Stomach smooth muscle (tissue), 2 donors: ENCODE results near the gene GALT.

Experiments used
- H3K27ac ChIP-seq: one replicate; pipeline ENCODE4 v1.7.0; 2013; ENCODE audit warnings: mild to moderate bottlenecking, low read length, inconsistent platforms
- H3K27me3 ChIP-seq, 2 donors: one replicate each; pipeline ENCODE4 v1.7.0; 2013; ENCODE audit warnings: low read length in 2 of 2; ENCODE audit not compliant: insufficient read depth in 2 of 2, control insufficient read depth in 1 of 2
- H3K36me3 ChIP-seq, 2 donors: one replicate each; pipeline ENCODE4 v1.7.0; 2013; ENCODE audit warnings: low read length in 2 of 2; ENCODE audit not compliant: control insufficient read depth in 2 of 2, insufficient read depth in 2 of 2
- H3K4me1 ChIP-seq: one replicate; pipeline ENCODE4 v1.7.0; 2013; ENCODE audit warnings: low read length; ENCODE audit not compliant: control insufficient read depth, insufficient read depth
- H3K4me3 ChIP-seq, 2 donors: one replicate each; pipeline ENCODE4 v1.7.0; 2013; ENCODE audit warnings: low read length in 2 of 2
- H3K9ac ChIP-seq, 2 donors: one replicate each; pipeline ENCODE4 v1.7.0; 2013; ENCODE audit warnings: low read length in 2 of 2, mild to moderate bottlenecking in 1 of 2
- H3K9me3 ChIP-seq, 2 donors: one replicate each; pipeline ENCODE4 v1.7.0; 2013; ENCODE audit warnings: low read length in 2 of 2; ENCODE audit not compliant: control insufficient read depth in 2 of 2
- donor health status: healthy.
- donor health status: Pancreatic carcinoma.

GALT gene

DNA sequence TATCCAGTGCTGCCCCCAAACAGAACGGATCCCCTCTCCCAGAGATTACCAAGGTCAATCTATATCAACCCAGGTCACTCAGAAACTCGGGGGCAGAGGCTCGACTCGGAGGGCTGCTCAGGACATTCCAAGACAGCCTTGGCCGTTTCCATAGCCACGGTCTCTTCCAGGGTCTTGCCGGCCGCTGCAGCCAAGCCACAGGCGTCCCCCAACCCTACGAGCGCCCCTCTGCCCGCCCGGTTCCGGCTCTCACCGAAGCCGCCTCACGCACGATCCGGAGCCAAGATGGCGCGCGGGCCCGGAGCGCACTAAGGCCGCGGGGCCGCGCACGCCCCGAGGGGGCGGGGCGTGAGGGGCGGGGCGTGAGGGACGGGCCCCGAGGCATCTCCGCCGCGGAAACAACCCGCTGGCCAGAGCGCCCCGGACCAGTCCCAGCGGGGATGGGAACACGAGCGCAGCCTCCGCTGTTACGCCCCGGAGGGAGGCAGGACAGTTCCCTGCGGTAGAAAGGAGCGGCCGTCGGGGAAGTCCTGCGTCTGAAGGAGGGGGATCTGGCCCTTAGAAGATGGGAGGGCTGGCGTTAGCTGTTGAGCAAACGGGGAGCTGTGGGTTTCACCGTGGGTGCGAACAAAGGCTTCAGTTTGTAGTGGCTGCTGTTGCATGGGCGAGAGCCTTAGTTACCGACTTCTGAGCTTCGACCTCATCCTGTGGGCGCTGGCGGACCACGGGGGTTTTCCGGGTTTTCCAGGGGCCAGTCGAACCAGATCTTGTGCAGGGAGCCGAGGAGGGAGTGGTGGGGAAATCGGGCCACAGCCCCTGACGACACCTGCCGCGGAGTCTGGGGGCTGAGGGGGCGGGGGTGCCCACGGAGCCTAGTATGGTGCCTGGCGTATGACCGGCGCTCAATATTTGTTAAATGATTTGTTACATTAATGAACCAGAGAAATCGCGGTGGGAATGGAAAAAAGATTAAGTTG is 34.4 kb upstream of the GALT start, which contains the start of gene RPP25L:
TSS of gene RPP25L (minus strand) at position 287 of the 977 bp plus-strand sequence. CDS start 801 bp downstream, outside the sequence.
- Histone ChIP-seq H3K27me3 (no peaks in the 10 kb centered on the region), H3K9me3 (no peaks in the 10 kb centered on the region), H3K27ac (peak within 1 kb of the TSS; percentile 73), H3K4me1 (peaks cover 26% of the 10 kb centered on the region), H3K36me3 (peaks cover 12 to 30% of the 10 kb centered on the region in 2 donors), H3K9ac (peak within 1 kb of the TSS; percentile 93 to 95), H3K4me3 (peak within 1 kb of the TSS; percentile 86 to 90)

DNA sequence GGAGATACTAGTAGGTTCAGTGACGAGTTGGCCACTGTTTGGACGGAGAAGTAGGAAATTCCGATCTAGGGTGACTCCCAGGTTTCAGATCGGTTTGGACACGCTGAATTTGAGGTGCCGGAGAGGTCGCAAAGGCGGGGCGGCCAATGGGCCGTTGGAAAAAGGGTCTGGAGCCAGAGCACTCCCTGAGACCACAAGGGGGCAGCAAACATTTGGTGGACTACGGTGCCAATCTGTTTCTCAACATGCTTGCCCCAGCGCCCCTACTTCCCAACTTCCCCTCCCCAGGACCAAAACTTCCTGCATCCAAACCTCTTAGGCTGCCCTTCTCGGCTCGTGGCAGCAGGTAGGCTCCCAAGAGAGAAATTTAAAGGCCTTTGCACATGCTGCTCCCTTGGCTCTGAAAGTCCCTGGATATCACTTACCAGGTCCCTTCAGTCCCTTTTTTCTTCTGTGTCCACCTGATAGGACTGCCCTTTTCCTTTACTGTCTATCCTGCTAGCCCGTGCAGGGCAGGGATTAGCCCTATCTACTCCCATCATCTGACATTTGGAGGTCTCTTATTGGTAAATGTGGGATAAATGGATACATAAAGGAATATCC is 33.6 kb upstream of the GALT start:
- peak overlapping the region; percentile 58 to 95 for H3K9ac ChIP-seq
- no peaks in the 10 kb centered on the region for H3K27me3 ChIP-seq
- peak overlapping the region; percentile 80 to 90 for H3K4me3 ChIP-seq
- peak overlapping the region; percentile 73 for H3K27ac ChIP-seq
- H3K36me3 ChIP-seq: peaks cover 20 to 38% of the 10 kb centered on the region in 2 donors
- H3K4me1 ChIP-seq: peaks cover 26% of the 10 kb centered on the region
- H3K9me3 ChIP-seq: no peaks in the 10 kb centered on the region

DNA sequence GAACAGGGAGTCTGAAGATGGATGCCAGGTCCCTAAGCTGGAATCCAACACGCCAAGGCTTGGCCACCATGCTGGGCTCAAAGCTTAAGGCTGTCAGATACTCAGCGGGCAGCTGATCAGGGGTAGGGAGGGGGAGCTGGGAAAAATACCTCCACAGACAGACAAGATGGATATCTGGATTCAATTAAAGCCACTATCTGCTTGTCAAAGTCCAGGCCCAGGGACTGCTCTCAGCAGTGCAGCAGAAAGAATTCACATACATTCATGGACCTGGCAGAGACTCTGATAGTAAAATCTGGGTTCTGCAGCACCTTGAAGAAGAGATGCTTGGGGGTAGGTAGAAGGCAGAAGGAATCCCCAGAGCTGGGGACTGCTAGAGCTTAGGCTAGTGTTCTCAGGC is 31.3 kb upstream of the GALT start:
- Histone ChIP-seq H3K27ac (no peak overlapping the region), H3K9me3 (no peaks in the 10 kb centered on the region), H3K36me3 (peaks cover 23 to 41% of the 10 kb centered on the region in 2 donors), H3K4me1 (peaks cover 34% of the 10 kb centered on the region), H3K9ac (no peak overlapping the region), H3K4me3 (no peak overlapping the region), H3K27me3 (no peaks in the 10 kb centered on the region)

DNA sequence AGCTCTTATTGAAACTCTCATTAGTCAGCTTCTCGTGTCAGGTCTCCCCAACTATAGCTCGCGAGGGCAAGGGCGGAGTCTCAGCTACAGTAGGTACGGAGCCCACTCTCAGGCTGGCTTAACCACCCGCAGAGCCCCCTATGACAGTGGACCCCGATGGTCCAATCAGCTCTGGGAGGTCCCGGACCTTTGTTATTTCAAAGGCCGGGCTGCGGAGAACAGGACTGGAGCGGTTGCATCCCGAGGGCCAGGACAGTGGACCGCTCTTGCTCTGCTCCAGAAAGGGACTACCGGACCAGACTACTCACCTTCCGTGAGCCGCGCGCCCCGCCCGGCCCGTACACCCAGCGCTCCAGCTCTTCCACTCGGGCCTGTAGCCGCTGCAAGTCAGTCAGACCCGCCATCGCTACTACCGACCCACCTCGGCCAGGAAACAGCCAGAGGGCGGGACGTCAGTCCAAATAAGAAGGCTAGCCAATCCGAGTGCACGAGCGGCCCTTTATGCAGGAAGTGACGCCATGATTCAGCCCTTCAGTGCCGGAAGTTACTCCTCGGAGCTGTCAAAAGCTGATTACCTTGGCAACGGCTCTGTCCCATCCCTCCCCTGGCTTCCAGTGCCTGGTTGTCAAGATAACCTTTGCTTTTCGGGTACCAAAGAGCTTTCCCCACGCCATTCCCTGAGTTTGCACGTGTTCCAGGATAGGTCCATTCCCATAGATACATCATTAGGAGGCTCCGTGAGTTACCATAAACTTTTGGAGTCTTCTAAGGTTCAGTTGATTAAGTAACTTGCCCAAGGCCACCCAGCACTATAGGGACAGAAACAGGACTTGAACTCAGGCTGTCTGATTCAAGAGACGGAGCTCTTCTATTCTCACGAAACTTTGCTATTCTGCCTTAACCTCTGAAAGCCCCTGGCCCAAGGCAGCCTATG is 26.1 kb upstream of the GALT start, which contains the start of gene DCTN3:
TSS of gene DCTN3 (minus strand) at position 435 of the 934 bp plus-strand sequence. CDS start at position 404, 31 bp downstream.
- Histone ChIP-seq H3K4me1 (peaks cover 22% of the 10 kb centered on the region), H3K27ac (no peak within 1 kb of the TSS), H3K27me3 (peaks cover 22 to 30% of the 10 kb centered on the region in 2 donors), H3K9ac (peak within 1 kb of the TSS; percentile 59 to 86), H3K36me3 (peaks cover 19 to 26% of the 10 kb centered on the region in 2 donors), H3K9me3 (no peaks in the 10 kb centered on the region), H3K4me3 (peak within 1 kb of the TSS; percentile 63 to 96)

DNA sequence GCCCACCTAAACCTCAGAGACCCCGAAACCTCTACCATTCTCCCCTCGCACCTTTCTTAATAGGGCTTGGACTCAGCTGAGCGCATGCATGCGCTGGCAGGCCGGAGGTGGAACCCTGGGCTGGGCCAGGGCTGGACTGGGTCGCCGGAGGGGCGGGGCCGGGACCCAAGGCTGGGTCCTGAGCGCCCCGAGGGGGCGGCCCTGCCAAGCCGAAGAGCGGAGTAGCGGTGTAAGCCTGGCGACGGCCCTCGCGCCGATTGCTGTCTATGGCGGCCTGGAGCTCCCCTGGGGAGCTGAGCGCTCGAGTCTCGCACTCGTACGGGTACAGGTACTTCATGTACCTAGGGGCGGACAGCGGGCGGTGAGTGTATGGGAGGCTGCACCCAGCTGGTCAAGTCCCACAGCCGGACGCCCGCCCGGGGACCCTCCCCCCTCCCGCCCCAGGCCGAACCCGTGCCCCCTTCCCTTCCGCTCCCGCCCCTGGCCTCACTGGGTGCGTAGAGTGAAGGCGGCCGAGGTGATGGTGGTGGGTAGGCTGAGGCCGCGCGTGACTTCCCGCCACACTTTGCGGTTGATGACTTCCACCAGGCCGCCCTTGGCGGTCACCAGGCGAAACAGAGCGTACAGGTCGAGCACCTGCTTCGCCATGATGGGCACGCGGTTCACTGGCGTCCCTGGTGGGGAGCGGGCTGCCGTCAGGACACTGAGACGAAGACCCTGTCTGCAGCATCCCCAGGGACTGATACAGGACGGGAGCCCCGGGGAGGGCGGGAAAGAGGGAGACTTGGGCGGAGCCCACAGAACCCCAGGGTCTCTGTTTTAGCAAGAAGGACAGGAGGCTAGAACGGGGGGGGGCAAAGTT is 22.9 kb upstream of the GALT start:
- H3K36me3 ChIP-seq: no peaks in the 10 kb centered on the region
- H3K9me3 ChIP-seq: no peaks in the 10 kb centered on the region
- H3K9ac ChIP-seq: no peak overlapping the region
- H3K27ac ChIP-seq: no peak overlapping the region
- peaks cover 54 to 62% of the 10 kb centered on the region in 2 donors for H3K27me3 ChIP-seq
- H3K4me1 ChIP-seq: peaks cover 27% of the 10 kb centered on the region
- no peak overlapping the region for H3K4me3 ChIP-seq

DNA sequence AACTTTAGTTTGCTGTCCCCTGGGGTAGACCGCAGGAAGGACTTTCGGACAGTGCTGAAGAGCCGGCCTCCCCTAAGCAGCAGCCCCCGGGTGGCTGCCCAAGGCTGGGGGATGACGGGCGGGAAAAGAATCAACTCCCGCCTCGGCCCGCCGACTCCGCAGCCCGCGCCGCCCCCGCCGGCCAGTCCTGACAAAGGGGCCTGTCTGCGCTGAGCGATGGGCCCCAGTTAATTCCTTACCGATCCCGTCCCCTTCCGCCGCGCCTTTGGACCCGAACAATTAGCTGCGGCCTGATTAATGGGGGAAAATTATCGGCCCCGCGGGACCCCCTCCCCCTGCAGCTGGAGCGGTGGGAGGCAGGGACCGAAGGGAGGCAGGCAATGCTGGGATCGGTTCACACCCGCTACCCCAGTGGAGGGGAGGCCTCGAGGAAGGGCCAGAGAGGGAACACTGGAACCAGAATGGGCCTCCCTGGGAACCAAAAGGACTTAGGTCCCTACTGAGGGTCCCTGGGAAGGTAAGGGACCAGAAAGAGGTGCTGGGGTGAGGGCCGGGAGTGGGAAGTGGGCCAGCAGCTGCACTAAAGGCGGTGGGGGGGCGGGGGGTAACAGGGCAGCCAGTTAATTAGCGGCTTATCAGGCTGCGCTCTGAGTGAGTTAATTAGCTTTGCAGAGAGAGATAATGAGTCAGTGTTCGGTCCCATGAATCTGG is 21.8 kb upstream of the GALT start:
- Histone ChIP-seq H3K36me3 (no peaks in the 10 kb centered on the region), H3K4me3 (no peak overlapping the region), H3K9me3 (no peaks in the 10 kb centered on the region), H3K27ac (no peak overlapping the region), H3K27me3 (peaks cover 59 to 71% of the 10 kb centered on the region in 2 donors), H3K9ac (no peak overlapping the region), H3K4me1 (peaks cover 31% of the 10 kb centered on the region)

DNA sequence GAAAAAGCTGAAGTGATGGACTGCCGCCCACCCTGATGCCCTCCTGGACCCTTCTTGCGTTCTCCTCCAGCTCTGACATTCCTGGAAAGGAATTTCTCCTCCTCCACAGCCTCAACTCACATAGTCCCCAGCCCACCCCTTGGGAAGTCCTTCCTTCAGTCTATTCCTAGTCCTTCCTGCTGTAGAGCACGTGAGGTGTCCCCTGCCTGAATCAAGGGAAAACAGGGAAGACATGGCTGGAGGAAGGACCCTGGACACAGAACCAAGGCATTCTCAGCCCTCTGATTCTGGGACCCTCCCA is 21.3 kb upstream of the GALT start:
- Histone ChIP-seq H3K4me3 (no peak overlapping the region), H3K27me3 (peaks cover 59 to 71% of the 10 kb centered on the region in 2 donors), H3K27ac (no peak overlapping the region), H3K4me1 (peaks cover 26% of the 10 kb centered on the region), H3K9ac (no peak overlapping the region), H3K36me3 (no peaks in the 10 kb centered on the region), H3K9me3 (no peaks in the 10 kb centered on the region)

DNA sequence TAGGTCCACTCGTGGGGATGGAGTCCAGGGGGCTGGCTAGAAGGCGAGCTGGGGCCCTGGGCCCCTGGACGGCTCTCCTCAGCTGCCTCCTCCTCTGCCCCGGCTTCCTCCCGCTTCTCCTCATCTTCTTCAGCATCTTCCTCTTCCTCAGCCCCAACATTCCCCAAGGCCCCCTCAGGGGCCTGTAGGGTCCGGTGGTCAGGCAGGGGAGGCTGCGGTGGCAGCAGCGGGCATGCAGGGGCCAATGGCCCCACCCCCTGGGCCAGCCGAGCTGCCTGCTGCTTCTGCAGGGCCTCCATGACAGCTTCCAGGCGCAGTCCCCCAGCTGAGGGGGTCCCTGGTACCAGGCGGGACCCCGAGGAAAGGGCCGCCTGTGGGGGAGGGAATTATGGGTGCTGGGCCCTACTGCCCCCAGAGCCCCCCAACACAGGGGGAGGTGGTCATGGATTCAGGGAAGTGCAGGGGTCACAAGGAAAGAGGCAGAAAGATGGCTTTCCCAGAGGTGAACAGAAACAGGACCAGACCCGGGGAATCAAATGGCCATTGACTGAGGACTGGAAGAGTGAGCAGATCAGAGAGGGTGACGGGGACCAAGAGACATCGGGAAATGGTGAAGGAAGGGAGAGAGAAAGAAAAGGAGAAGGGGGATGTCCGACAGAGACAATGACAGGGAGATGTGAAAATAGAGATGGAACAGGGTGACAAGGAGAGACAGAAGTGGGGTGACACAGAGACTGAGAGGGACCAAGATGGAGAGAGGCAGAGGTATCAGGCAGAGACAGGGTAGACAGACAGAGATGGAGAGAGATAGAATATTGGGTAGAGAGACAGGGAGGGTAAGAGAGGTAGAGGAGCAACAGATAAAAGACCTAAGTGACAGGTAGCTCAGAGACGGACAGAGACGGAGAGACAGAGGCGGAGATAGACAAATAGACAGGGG is 18.5 kb upstream of the GALT start:
- Histone ChIP-seq H3K36me3 (no peaks in the 10 kb centered on the region), H3K4me3 (peak overlapping the region; percentile 47 to 70), H3K9ac (peak overlapping the region; percentile 13 to 29), H3K27me3 (peaks cover 55 to 63% of the 10 kb centered on the region in 2 donors), H3K4me1 (peaks cover 18% of the 10 kb centered on the region), H3K9me3 (no peaks in the 10 kb centered on the region), H3K27ac (no peak overlapping the region)
